Panc1 (cell line): ENCODE measurements around the gene SPARC. TPM values are rescaled to one million over a fixed set of nuclear protein-coding genes. Genes with fewer than 3 reads are reported as not detected.

Experiments
- ATAC-seq: fragments of 200-7000 bp; cut with Tn5 transposase; 2 replicates; pipeline ENCODE4 v1.9.1; 2020; ENCODE audit warnings: mild to moderate bottlenecking, moderate library complexity
- BruUV-seq: library from RNA; stranded (reverse); fragments of 400-500 nt; replicated peaks from 2 replicates; lab custom pipeline; 2021; lab: Mats Ljungman, UMichigan
- CTCF ChIA-PET: fragments of 300-600 bp; sonication (Branson Sonifier 250); formaldehyde crosslinking; loops from one replicate; lab custom pipeline; 2022; ENCODE audit warnings: antibody characterized with exemption; lab: Charles Lee
- POLR2A ChIA-PET: fragments of 300-600 bp; sonication (Branson Sonifier 250); formaldehyde crosslinking; loops from one replicate; lab custom pipeline; 2022; ENCODE audit warnings: antibody characterized with exemption; lab: Charles Lee
- DNase-seq: peaks from one replicate; pipeline ENCODE4 v3.0.0-alpha.2; 2010; ENCODE audit warnings: low read depth, low spot score
- H3K27ac ChIP-seq: 2 replicates; pipeline ENCODE4 v1.5.1; 2011; ENCODE audit warnings: mild to moderate bottlenecking, low read length, inconsistent platforms
- H3K27me3 ChIP-seq: fragments of 200-500 bp; sonication (Bioruptor generic); 2 replicates; pipeline ENCODE4 v1.6.0; 2014; ENCODE audit warnings: low read length, inconsistent platforms; ENCODE audit not compliant: control insufficient read depth, insufficient read depth
- H3K36me3 ChIP-seq: fragments of 200-500 bp; sonication (Bioruptor generic); 2 replicates; pipeline ENCODE4 v1.5.1; 2014; ENCODE audit warnings: inconsistent platforms, mild to moderate bottlenecking, low read length, moderate library complexity; ENCODE audit not compliant: control insufficient read depth, insufficient read depth
- H3K4me1 ChIP-seq: 2 replicates; pipeline ENCODE4 v1.5.1; 2011; ENCODE audit warnings: inconsistent platforms, mild to moderate bottlenecking, low read length, moderate library complexity; ENCODE audit not compliant: control insufficient read depth, insufficient read depth
- H3K4me3 ChIP-seq, 2 experiments: 2 replicates each; pipeline ENCODE4 v1.5.1; 2011 to 2012; ENCODE audit warnings: low read depth in 2 of 2, low read length in 2 of 2, mild to moderate bottlenecking in 2 of 2, inconsistent platforms in 1 of 2, moderate library complexity in 1 of 2
- H3K9me3 ChIP-seq: fragments of 200-500 bp; sonication (Bioruptor generic); 2 replicates; pipeline ENCODE4 v1.5.1; 2014; ENCODE audit warnings: low read depth, mild to moderate bottlenecking, inconsistent platforms, low read length, moderate library complexity; ENCODE audit not compliant: control insufficient read depth, insufficient read depth
- POLR2AphosphoS5 ChIP-seq: IDR thresholded peaks from 2 replicates; pipeline ENCODE4 v1.6.1; 2012; ENCODE audit warnings: mild to moderate bottlenecking, low read depth, low read length, moderate library complexity
- SIN3A ChIP-seq: IDR thresholded peaks from 2 replicates; pipeline ENCODE4 v1.6.1; 2012; ENCODE audit warnings: low read depth, mild to moderate bottlenecking, low read length, moderate library complexity, borderline replicate concordance; ENCODE audit not compliant: insufficient read depth
- TCF7L2 ChIP-seq: IDR thresholded peaks from 2 replicates; pipeline ENCODE4 v1.6.1; 2011; ENCODE audit warnings: mild to moderate bottlenecking, low read depth, low read length, inconsistent platforms
- in situ Hi-C: cut with HindIII; loops from 2 replicates; pipeline ENCODE4 v1.10.0; 2016; ENCODE audit warnings: low sequenced_read_pairs, low pct_unique_long_range_greater_than_20kb
- intact Hi-C: fragments of 100-400 bp; cut with micrococcal nuclease; formaldehyde crosslinking; loops from one replicate; pipeline ENCODE4 v1.10.0; 2022; ENCODE audit not compliant: unreplicated experiment
- total RNA-seq: library from RNA; stranded (reverse); gene quantifications from one replicate; pipeline ENCODE4 v1.2.1, GENCODE V29; 2021; ENCODE audit not compliant: unreplicated experiment
- TF ChIP-seq, protein P1 (sequence below), 2 experiments: IDR thresholded peaks; 2 replicates each; pipeline ENCODE4 v1.6.1; 2011 to 2012; ENCODE audit warnings: low read depth in 2 of 2, control low read depth in 1 of 2, low read length in 1 of 2, mild to moderate bottlenecking in 1 of 2, moderate library complexity in 1 of 2; ENCODE audit not compliant: insufficient read depth in 1 of 2
- TF ChIP-seq, protein P2 (sequence below): fragments of 450-650 bp; IDR thresholded peaks from 2 replicates; pipeline ENCODE4 v1.5.1; 2017; ENCODE audit warnings: mild to moderate bottlenecking

The SPARC gene
- total RNA-seq, 1 experiment from 2014 or later: 228 TPM

- H3K9me3 ChIP-seq: no peaks in the 10 kb centered on the region
- no peaks in the 10 kb centered on the region for H3K36me3 ChIP-seq
- POLR2A ChIA-PET: no interaction called here
- TF ChIP-seq POLR2AphosphoS5 (no peak), TCF7L2 (no peak), SIN3A (no peak)
- TF ChIP-seq, protein P1, sequence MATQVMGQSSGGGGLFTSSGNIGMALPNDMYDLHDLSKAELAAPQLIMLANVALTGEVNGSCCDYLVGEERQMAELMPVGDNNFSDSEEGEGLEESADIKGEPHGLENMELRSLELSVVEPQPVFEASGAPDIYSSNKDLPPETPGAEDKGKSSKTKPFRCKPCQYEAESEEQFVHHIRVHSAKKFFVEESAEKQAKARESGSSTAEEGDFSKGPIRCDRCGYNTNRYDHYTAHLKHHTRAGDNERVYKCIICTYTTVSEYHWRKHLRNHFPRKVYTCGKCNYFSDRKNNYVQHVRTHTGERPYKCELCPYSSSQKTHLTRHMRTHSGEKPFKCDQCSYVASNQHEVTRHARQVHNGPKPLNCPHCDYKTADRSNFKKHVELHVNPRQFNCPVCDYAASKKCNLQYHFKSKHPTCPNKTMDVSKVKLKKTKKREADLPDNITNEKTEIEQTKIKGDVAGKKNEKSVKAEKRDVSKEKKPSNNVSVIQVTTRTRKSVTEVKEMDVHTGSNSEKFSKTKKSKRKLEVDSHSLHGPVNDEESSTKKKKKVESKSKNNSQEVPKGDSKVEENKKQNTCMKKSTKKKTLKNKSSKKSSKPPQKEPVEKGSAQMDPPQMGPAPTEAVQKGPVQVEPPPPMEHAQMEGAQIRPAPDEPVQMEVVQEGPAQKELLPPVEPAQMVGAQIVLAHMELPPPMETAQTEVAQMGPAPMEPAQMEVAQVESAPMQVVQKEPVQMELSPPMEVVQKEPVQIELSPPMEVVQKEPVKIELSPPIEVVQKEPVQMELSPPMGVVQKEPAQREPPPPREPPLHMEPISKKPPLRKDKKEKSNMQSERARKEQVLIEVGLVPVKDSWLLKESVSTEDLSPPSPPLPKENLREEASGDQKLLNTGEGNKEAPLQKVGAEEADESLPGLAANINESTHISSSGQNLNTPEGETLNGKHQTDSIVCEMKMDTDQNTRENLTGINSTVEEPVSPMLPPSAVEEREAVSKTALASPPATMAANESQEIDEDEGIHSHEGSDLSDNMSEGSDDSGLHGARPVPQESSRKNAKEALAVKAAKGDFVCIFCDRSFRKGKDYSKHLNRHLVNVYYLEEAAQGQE (IDR thresholded peaks at IDR 0.05; ENCODE audit: insufficient read depth in 1 of 2, low read depth in 2 of 2, low read length in 1 of 2): no peak
- TF ChIP-seq, protein P2, sequence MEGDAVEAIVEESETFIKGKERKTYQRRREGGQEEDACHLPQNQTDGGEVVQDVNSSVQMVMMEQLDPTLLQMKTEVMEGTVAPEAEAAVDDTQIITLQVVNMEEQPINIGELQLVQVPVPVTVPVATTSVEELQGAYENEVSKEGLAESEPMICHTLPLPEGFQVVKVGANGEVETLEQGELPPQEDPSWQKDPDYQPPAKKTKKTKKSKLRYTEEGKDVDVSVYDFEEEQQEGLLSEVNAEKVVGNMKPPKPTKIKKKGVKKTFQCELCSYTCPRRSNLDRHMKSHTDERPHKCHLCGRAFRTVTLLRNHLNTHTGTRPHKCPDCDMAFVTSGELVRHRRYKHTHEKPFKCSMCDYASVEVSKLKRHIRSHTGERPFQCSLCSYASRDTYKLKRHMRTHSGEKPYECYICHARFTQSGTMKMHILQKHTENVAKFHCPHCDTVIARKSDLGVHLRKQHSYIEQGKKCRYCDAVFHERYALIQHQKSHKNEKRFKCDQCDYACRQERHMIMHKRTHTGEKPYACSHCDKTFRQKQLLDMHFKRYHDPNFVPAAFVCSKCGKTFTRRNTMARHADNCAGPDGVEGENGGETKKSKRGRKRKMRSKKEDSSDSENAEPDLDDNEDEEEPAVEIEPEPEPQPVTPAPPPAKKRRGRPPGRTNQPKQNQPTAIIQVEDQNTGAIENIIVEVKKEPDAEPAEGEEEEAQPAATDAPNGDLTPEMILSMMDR: no peak
- H3K4me1 ChIP-seq: peaks cover 43% of the 10 kb centered on the region
- BruUV-seq: no TSS peak
- H3K27ac ChIP-seq: no peak overlapping the region
- ATAC-seq (no peak), DNase-seq (no peak)
- in situ Hi-C loops: no loop called here
- intact Hi-C loops: no loop called here
- H3K4me3 ChIP-seq: no peak overlapping the region
- CTCF ChIA-PET: no interaction called here
- no peaks in the 10 kb centered on the region for H3K27me3 ChIP-seq
These were observed 19.6 kb downstream of the SPARC start for GRCh38 chr5:151667083-151667482.

- TF ChIP-seq, protein P2: no peak
- TF ChIP-seq, protein P1 (IDR thresholded peaks at IDR 0.05; ENCODE audit: insufficient read depth in 1 of 2, low read depth in 2 of 2, low read length in 1 of 2): no peak
- TF ChIP-seq POLR2AphosphoS5 (no peak), TCF7L2 (no peak), SIN3A (no peak)
- H3K9me3 ChIP-seq: no peaks in the 10 kb centered on the region
- BruUV-seq: no TSS peak
- H3K27me3 ChIP-seq: no peaks in the 10 kb centered on the region
- intact Hi-C loops: no loop called here
- DNase-seq (no peak), ATAC-seq (peak; percentile 56)
- no peak overlapping the region for H3K4me3 ChIP-seq
- H3K36me3 ChIP-seq: no peaks in the 10 kb centered on the region
- peaks cover 40% of the 10 kb centered on the region for H3K4me1 ChIP-seq
- H3K27ac ChIP-seq: peak overlapping the region; percentile 77; the same call in 1 of the 2 replicates
- POLR2A ChIA-PET: no interaction called here
- CTCF ChIA-PET: interaction anchor here (0.9 kb wide), 1 partner anchor 13 kb away, joined by 3 read pairs; no protein-coding TSS in a partner anchor
- in situ Hi-C loops: no loop called here
These were observed 21.1 kb downstream of the SPARC start for GRCh38 chr5:151665613-151666012.
